HepG2 (cell line): Measurements from ENCODE around the gene CFAP97. TPM values are rescaled to one million over a fixed set of nuclear protein-coding genes. Genes with fewer than 3 reads are reported as not detected.

ENCODE experiments used
- ARID2 ChIP-seq: sonication (generic); formaldehyde crosslinking; IDR thresholded peaks from 2 replicates; pipeline ENCODE4 v1.8.1; 2022; ENCODE audit warnings: mild to moderate bottlenecking, missing genetic modification reagents, borderline replicate concordance
- CERS6 ChIP-seq: sonication (generic); formaldehyde crosslinking; IDR thresholded peaks from 2 replicates; pipeline ENCODE4 v1.5.0; 2020; ENCODE audit warnings: missing genetic modification reagents
- ESRRA ChIP-seq: sonication (generic); formaldehyde crosslinking; IDR thresholded peaks from 2 replicates; pipeline ENCODE4 v1.5.1; 2020; ENCODE audit warnings: mild to moderate bottlenecking, low read depth, missing genetic modification reagents
- FOXO1 ChIP-seq: sonication (generic); formaldehyde crosslinking; IDR thresholded peaks from 2 replicates; pipeline ENCODE4 v1.4.0; 2020; ENCODE audit warnings: missing genetic modification reagents
- ISL2 ChIP-seq: sonication (generic); formaldehyde crosslinking; IDR thresholded peaks from 2 replicates; pipeline ENCODE4 v1.5.0; 2020; ENCODE audit warnings: missing genetic modification reagents
- KMT2A ChIP-seq: sonication (generic); formaldehyde crosslinking; IDR thresholded peaks from 2 replicates; pipeline ENCODE4 v1.4.0; 2020; ENCODE audit warnings: missing genetic modification reagents
- MBD4 ChIP-seq: IDR thresholded peaks from 2 replicates; pipeline ENCODE4 v1.6.1; 2012; ENCODE audit warnings: low read length, inconsistent platforms, borderline replicate concordance
- MZF1 ChIP-seq: sonication (generic); formaldehyde crosslinking; IDR thresholded peaks from 2 replicates; pipeline ENCODE4 v1.8.1; 2023; ENCODE audit warnings: mild to moderate bottlenecking, missing genetic modification reagents, borderline replicate concordance
- NCOR1 ChIP-seq: fragments of 200-600 bp; sonication (generic); IDR thresholded peaks from 2 replicates; pipeline ENCODE4 v1.7.0; 2017; ENCODE audit warnings: antibody characterized with exemption, low read length, borderline replicate concordance
- NFATC3 ChIP-seq: sonication (generic); formaldehyde crosslinking; IDR thresholded peaks from 2 replicates; pipeline ENCODE4 v1.5.1; 2020; ENCODE audit warnings: mild to moderate bottlenecking, missing genetic modification reagents
- NFIB ChIP-seq: sonication (generic); formaldehyde crosslinking; IDR thresholded peaks from 2 replicates; pipeline ENCODE4 v1.9.0; 2021; ENCODE audit warnings: missing genetic modification reagents, mild to moderate bottlenecking, borderline replicate concordance
- PRDM15 ChIP-seq: sonication (generic); formaldehyde crosslinking; IDR thresholded peaks from 2 replicates; pipeline ENCODE4 v1.4.0; 2020; ENCODE audit warnings: missing genetic modification reagents
- RFX3 ChIP-seq: IDR thresholded peaks from 2 replicates; pipeline ENCODE4 v1.6.1; 2016; ENCODE audit warnings: missing biosample characterization, missing genetic modification reagents
- TBL1XR1 ChIP-seq: fragments of 150-350 bp; IDR thresholded peaks from 2 replicates; pipeline ENCODE4 v1.6.1; 2014; ENCODE audit warnings: borderline replicate concordance, low read length; ENCODE audit not compliant: partially characterized antibody
- TCF12 ChIP-seq, 2 experiments: fragments of 450-650 bp in 1 of 2; sonication (generic) in 1 of 2; formaldehyde crosslinking in 1 of 2; IDR thresholded peaks; 2 replicates each; pipeline versions ENCODE4 v1.6.1 to v1.8.0; 2017 to 2022; ENCODE audit warnings: antibody characterized with exemption in 1 of 2, mild to moderate bottlenecking in 1 of 2, missing genetic modification reagents in 1 of 2, moderate library complexity in 1 of 2
- TEAD3 ChIP-seq: optimal IDR thresholded peaks from 2 replicates; pipeline ENCODE3; 2016; ENCODE audit warnings: borderline replicate concordance
- TOPORS ChIP-seq: sonication (generic); formaldehyde crosslinking; IDR thresholded peaks from 2 replicates; pipeline ENCODE4 v1.8.0; 2023; ENCODE audit warnings: mild to moderate bottlenecking, missing genetic modification reagents
- ZBTB37 ChIP-seq: sonication (generic); formaldehyde crosslinking; IDR thresholded peaks from 2 replicates; pipeline ENCODE4 v1.4.0; 2020; ENCODE audit warnings: mild to moderate bottlenecking, missing genetic modification reagents
- ZNF607 ChIP-seq: sonication (generic); formaldehyde crosslinking; IDR thresholded peaks from 2 replicates; pipeline ENCODE4 v1.5.1; 2020; ENCODE audit warnings: missing genetic modification reagents, mild to moderate bottlenecking, borderline replicate concordance
- ZNF747 ChIP-seq: sonication (generic); formaldehyde crosslinking; IDR thresholded peaks from 2 replicates; pipeline ENCODE4 v1.8.1; 2023; ENCODE audit warnings: missing genetic modification reagents, mild to moderate bottlenecking, borderline replicate concordance
- ZNF782 ChIP-seq: sonication (generic); formaldehyde crosslinking; IDR thresholded peaks from 2 replicates; pipeline ENCODE4 v1.4.0; 2020; ENCODE audit warnings: missing genetic modification reagents, mild to moderate bottlenecking, borderline replicate concordance
- polyA plus RNA-seq, 8 experiments: library from polyadenylated mRNA; depleted of rRNA in 3 of 8; stranded (reverse) in 7 of 8; unstranded in 1 of 8; fragments of >200 nt; fragmentation: Illumina TruSeq in 4 of 8; extraction: Trizol in 4 of 8; gene quantifications; 2 replicates each; pipeline versions ENCODE4 v1.2.1 to v1.2.3, GENCODE V29; 2011 to 2016; ENCODE audit warnings: low read depth in 4 of 8, missing spikeins in 1 of 8, mixed read lengths in 1 of 8; ENCODE audit not compliant: insufficient read depth in 1 of 8
- total RNA-seq, 5 experiments: library from RNA; depleted of rRNA; stranded (reverse); fragments of >200 nt; fragmentation: Illumina TruSeq; extraction: Trizol; gene quantifications; 2 replicates each; pipeline ENCODE4 v1.2.3, GENCODE V29; 2016; ENCODE audit warnings: low read depth in 1 of 5

CFAP97 gene
- total and polyA plus RNA-seq, 2 of the 13 experiments (the other 11 are each of a cell fraction or from before 2014, with no cell fraction given): 32.1 to 44.4 TPM

GRCh38 chr4:185209031-185209851, 5.4 kb upstream of the CFAP97 start, which contains the start of gene SNX25 (continued):
- no peak for TF ChIP-seq CERS6 (CRISPR knock-in tag)
- no peak; the same call in 1 of the 2 replicates for TF ChIP-seq ZNF607 (CRISPR knock-in tag)
- no peak for TF ChIP-seq MBD4
- no peak for TF ChIP-seq KMT2A (CRISPR knock-in tag)
- no peak for TF ChIP-seq ZNF747 (CRISPR knock-in tag)
- TF ChIP-seq TCF12 (IDR thresholded peaks at IDR 0.05): no peak
- TF ChIP-seq TCF12 (CRISPR knock-in tag; IDR thresholded peaks at IDR 0.05): 0 out of 2 replicates have a peak, but pooled peaks have one; percentile 40
- no peak for TF ChIP-seq ZNF782 (CRISPR knock-in tag)
- TF ChIP-seq ARID2: no peak
- TF ChIP-seq PRDM15 (CRISPR knock-in tag): peak; percentile 61; the same call in 1 of the 2 replicates
- no peak for TF ChIP-seq TBL1XR1
- TF ChIP-seq ZBTB37 (CRISPR knock-in tag): no peak
- no peak; the same call in 1 of the 2 replicates for TF ChIP-seq ISL2
- no peak for TF ChIP-seq FOXO1
- TF ChIP-seq NFIB: no peak
- TF ChIP-seq TEAD3 (CRISPR knock-in tag): no peak
- no peak for TF ChIP-seq TOPORS (CRISPR knock-in tag)
- TF ChIP-seq MZF1: no peak
- TF ChIP-seq RFX3 (CRISPR knock-in tag): no peak
- TF ChIP-seq NFATC3 (CRISPR knock-in tag): no peak
- no peak for TF ChIP-seq NCOR1
- TF ChIP-seq ESRRA (CRISPR knock-in tag): no peak
